HG03521 (cell line): ENCODE data around the gene PPP1R13B.
"Not testable (repeated sequence)": the region's sequence is repeated elsewhere in the genome, so short reads cannot be mapped to it uniquely, and the experiment has no call there.

Source experiments
- ATAC-seq: cut with Tn5 transposase; IDR thresholded peaks from one replicate; pipeline ENCODE4 v1.9.1; 2021; ENCODE audit warnings: mild to moderate bottlenecking, moderate library complexity; ENCODE audit not compliant: unreplicated experiment

The PPP1R13B gene

DNA sequence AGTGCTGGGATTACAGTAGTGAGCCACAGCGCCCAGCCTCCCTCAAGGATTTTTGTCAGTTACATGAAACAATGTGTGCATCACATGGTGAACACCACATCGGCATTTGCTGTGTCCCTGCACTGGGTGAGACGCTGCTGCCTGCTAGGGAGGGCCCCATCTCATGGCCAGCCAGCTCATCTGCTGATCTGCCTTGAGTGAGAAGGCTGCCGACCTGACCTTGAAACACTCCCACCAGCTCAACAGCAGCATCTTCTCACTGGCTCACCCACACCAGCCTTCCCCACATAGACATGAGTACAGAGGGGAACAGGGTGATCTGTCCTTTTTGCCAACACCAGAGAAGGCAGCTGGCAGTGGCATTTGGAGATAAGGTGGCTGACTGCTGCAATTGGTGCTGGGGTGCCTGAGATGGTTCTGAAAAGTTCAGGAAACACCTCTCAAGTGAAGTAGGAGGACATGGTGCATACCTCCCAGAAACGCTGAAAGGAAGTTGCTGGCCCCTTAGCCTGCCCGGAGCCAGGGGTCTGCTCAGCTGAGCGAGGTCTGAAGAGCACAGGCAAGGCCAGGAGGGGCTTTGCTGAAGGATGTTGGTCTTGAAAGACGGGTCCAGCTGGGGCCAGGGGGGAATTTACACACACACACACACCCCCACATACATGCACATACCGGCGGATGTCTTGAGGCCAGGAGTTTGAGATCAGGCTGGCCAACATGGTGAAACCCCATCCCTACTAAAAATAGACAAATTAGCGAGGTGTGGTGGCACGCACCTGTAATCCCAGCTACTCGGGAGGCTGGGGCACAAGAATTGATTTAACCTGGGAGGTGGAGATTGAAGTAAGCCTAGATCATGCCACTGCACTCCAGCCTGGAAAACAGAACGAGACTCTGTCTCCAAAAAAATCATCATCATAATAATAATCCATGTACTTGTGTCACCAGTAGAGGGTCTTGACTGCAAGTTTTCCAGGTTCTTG, 14.3 kb upstream of the PPP1R13B start:
- no peak for ATAC-seq

DNA sequence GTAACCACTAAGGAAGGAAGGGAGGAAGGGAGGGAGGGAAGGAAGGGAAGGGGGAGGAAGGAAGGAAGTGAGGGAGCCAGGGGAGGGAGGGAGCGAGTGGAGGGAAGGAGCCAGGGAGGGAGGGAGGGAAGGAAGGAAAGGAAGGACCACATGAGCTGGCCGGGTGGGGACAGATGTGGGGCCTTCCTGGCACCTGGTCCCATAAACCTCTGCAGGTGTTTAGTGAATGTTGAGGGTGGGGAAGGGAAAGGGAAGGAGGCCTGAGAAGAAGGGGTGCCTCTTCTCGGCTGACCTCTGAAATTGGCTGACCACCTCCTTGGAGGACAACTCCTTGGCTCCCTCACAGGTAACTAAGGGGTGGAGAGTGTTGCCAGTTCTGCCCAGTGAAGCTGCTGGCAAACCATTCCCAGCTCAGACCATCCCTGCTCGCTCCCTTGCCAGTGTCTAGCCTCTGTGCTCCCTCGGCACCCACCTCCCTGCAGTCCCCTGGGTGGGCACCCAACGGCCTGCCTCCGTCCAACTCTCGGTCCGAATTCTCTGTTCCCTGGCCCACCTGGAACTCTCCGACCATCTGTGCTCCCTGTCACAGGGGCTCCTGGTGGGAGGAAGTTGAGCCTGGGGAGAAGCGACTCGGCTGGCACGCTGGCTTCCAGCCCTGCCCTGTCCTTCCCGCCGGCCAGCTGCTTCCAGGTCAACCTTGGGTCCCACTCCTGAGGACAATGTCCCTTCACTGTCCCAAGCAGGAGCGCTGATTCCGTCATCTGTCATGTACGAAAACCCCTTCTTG, 12.2 kb upstream of the PPP1R13B start:
- no peak for ATAC-seq

DNA sequence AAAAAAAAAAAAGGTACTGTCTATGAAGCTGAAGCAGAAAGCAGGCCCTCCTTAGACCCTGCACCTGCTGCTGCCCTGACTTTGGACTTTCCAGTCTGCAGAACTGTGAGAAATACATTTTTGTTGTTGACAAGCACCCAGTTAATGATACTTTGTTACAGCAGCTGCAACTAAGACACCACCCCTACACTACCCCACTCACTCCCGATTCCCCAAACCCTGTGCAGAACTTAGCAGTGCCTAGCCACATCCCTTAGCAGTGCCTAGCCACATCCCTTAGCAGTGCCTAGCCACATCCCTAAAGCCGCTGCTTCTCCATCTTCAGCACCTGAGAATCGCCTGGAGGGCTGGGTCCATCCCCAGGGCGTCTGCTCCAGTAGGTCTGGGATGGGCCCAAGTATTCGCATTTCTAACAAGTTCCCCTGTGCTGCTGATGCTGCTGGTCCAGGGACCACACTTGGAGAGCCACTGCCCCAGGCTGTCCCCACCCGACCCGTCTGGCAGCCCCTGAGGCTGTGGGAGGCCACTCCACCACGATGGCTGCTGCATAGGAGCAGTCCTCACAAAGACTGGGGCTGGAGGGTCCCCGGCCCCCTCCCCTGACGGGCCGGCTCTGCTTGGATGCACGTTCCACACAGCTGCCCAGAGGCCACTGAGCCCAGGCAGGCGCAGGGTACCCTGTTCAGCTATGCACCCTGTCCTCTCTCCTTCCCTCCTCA, 10.8 kb upstream of the PPP1R13B start:
- ATAC-seq = no peak

DNA sequence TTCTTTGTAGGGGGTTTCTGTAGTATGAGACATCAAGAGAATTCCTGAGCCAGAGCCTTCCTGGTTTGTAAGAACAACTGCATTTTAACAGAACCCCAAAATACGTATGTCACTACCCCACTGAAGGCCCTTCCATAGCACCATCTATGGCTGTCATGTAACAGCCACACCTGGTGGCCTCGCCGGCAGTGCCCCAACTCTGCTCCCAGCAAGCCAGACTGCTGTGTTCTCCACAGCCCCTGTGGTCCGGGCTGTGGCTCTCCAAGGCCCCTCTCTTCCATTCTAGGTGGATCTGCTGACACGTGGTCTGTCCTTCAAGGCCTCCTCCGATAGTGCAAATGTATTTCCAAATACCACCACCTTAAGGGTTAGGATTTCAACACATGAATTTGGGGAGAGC, 9.9 kb upstream of the PPP1R13B start:
- ATAC-seq = no peak

DNA sequence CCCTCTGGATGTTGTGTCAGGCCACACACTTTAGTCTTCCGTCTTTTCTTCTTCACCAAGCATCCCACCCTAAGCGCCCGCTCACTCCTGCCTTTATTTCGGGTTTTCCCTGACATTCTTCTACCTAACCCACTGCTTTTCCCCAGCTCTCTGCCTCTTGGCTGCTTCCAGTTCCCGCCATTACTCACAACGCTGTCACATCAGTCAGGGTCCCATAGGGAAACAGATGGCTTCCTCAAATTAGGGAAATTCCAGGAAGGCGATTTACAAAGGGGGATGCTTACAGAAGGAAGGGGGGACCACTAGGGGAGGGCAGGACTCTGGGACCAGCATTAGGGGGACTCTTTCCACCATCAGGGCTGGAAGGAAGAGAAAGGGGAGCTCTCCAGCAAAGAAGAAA, 9.2 kb upstream of the PPP1R13B start:
- no peak for ATAC-seq

DNA sequence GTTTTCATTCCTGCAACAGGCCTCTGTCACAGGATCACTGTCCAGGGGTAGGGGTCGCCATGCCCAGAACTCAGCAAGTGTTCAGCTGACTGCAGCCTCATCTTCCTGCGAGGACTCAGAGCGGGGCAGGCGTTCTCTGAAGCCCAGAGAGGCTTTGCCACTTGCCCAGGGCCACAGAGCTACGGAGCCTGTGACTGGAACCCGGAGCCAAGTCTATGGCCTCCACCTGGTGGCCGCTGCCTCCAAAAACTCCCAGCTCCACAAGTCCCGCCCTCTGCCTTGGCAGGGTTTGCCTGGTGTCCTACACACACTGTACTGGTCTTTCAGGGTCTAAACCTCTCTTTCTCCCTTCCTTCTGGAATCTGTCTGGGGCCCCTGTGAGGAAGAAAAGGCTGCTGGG, 8.7 kb upstream of the PPP1R13B start:
- no peak for ATAC-seq

DNA sequence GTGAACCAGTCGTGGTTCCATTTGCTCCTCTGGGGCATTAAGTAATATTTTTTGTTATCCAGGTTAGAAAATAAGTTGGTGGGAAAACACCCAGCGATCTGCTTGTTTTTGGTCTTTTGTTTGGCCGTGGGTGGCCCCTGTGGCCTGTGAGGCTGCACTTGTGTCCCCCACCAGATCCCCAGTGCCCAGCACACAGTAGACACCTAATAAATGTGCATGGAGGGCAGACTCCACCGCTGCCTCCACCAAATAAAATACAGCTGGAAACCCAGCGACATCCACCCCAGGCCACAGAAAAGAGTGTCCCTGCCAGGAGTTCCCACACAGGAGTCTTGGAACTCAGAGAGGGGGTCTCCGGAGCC, 8.3 kb upstream of the PPP1R13B start:
- no peak for ATAC-seq

DNA sequence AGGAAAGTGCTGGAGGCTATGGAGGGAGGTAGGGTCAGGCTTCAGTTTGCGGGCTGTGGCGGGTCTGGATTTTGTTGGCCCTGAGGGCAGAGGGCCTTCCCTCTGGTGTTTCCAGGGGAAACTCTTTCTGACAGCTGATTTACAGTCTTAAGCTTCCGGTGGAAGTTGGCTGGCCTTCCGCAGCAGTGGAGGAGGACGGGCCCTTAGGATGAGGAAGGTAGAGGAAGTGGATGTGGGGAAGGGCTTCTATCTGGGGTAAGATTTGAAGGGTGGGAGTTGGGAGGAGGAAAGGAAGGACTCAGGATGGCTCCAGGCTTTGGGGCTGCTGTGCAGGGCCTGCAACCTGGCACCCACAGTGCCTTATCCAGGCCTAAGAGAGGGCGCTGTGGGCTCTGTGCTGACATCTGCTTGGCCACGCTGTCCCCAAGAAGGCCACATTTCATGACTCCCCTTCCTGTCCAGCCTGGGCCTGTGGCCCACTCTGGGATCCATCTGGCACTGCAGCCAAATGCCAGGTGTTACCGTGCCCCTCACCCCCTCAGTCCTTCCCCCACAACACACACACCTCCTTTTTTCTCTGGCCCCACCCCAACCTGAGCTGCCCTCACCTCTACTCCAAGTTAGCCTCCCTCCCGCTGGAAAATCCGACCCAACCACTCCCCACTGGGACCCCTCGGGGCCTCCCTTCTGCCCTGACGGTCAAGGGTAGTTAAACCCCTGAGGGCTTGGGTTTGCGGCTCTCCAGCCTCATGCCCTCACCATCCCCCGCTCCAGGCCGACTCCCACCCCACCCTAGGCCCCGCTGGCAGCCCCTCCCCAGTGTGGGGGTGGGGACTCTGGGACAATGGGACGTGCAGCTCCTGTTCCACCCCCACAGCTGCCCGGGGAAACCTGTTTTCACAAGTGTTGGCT, 7.7 kb upstream of the PPP1R13B start:
- ATAC-seq = no peak

DNA sequence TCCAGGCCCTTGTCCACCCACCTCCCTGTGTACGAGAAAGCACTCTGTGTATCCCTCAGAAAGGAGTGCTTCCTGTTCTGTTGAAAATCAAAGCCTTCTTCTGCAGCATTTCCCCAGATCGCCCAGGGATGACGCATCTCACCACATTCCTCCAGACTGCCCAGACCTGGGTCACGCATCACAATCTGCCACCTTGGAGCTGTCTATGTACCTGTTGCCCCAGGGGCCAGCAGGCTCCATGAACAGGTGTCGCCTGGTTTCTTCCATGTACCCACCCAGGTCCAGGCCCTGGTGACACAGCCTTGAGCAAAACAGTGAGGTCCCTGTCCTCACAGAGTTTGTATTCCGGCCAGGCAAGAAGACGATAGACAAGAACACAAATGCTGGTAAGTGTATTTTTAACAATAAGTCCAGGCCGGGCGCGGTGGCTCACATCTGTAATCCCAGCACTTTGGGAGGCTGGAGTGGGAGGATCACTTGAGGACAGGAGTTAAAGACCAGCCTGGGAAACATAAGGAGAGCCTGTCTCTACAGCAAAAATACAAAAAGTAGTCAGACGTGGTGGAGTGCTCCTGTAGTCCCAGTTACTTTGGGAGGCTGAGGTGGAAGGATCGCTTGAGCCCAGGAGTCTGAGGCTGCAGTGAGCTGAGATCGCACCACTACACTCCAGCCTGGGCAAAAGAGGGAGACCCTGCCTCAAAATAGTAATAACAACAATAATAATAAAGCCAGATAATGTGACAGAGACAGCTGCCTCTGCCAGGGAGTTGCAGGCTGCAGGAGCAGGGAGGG, 6.8 kb upstream of the PPP1R13B start:
- ATAC-seq = no peak

DNA sequence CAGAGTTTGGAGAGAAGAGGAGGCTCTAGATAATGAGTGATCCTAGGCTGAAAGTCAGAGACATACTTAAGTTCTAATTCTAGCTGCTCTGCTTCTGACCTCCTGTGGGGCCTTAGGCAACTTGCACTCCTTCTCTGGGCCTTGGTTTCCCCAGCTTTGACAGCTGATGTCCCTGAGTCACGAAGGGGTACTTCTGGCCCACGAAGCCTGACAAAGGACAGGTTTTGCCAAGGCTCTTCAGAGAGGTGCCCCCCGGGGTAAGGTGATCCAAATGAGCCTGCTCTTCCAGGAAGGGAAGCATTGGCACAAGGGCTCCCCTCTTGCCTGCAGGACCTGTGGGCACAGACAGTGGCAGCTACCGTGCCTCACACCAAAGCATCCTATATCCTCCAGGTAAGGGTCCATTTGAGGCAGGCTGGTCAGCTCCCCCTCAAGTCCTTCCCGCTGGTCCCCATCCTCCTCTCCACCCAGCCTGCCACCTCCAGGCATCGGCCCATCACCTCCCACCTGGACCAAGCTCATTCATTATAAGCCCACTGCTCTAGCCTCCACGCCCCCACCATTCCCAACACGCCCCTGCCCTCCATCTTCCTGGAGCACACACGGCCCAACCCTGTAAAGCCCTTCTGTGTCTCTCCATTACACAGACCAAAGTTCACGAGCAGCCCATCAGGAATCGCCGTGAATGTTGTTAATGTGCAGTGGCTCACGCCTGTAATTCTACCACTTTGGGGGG, 1.9 kb upstream of the PPP1R13B start:
- no peak for ATAC-seq

DNA sequence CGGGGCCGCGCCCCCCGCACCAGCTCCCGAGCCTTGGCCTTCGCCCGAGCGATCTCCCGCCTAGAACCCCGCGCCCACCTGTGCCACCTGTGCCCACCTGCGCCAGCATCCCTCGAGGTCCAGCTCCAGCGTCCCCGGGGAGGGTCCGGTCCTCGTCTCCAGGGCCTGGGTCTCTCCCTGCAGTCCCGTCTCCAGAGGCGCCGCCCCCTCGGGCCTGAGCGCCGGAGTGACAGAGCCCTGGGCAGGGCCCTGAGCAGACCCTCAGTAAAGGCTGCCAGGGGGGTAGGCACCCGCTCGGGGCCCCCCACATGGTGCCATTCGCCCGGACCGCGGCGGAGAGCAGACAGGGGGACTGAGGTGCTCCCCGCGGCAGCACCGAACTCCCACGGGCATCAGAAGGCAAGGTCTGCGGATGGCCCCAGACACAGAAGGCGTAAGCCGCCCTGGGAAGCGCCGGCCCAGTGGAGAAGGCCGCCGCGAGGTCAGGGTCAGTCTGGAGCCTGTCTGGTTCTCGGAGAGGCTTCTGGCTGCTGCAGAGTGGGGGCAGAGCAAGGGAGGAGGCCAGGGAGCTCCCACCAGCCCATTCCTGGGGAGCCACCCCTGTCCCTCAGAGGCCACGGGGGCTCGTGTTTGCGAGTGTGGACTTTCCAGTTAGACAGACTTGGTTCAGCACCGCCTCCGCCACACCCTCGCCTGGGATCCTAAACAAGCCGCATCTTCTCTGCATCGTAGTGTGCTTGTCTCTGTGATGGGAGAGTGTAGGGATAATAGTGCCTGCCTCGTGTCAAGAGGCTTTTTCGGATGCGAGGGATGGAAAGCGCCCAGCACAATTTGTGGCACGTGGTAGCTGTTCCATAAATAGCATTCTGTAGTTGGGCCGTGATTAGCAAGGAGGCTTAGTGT, 1.1 kb upstream of the PPP1R13B start:
- no peak for ATAC-seq

DNA sequence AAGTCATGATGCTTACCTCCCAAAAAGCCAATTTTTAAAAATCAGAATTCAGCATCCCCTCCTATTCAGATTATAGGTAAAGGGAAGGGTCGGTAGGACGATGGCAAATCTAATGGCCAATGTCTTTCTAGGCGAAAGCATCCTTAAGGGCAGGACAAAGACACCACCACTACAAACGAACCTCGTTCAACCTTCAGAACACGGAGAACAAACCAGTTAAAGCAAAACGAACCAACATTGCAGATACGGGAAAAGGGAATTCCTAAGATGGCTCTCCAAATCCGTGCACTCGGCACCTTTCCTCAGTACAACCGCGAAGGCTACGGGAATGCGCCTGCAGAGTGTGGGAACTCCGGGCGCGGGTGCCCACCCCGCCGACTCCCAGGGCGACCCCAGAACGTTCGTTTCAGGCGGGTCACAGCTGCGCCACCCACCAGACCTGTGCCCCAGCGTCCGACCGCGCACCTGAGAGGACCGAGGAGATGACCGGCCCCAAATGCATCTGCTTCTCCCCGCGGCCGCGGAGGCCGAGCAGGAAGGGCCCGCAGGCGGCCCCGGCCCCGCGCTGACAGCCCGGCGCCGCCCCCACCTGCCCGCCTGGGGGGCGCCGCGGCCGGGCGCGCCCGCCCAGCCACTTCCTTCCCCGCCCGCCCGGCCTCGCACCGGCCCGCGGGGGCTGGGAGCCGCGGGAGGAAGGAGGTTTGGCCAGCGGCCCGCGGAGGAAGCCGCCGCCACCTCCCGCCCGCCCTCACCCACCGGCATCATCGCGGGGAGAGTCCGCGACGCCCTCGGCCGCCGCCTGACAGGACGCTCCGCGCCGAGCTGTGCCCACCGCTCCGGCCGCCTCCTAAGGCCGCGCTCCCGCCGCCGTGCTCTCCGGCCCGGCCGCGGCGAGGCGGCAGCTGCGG, 578 bp downstream of the PPP1R13B start:
- peak; percentile 26 for ATAC-seq

DNA sequence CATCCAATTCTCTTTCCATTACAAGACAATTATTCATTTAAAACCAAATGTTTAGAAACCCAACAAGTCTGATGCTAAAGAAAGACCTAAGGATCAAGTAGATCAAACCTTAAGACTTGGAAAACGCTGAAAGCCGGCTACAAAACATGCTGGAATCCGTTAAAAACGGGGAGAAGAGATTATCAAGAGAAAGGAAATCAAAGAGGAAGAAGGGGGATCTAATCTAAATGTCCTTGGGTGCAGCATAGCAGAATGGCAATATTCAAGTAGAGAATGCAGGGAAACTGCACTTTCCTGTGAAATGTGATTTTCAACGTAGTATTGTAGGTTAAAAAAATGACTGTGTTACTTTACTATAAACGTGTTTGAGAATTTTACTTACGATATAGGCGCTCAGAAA, 1.3 kb downstream of the PPP1R13B start:
- no peak for ATAC-seq

DNA sequence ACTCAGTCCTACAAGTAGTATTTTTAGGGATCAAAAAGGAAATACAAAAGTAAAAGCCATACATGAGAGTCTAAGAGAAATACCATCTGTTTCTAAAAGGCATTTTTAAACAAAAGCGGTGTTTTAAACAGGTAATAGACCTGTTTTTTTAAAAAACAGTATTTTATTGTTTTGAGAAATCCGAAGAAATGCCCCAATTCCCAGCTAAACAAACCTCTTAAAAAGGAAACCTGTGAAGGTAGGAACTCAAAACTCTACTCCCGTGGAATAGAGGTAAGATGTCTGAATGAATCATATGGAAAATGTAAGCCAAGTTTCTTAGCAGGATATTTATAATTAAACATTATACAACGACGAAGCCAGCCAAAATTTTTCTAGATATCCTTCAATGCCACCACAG, 2.0 kb downstream of the PPP1R13B start:
- ATAC-seq = no peak

DNA sequence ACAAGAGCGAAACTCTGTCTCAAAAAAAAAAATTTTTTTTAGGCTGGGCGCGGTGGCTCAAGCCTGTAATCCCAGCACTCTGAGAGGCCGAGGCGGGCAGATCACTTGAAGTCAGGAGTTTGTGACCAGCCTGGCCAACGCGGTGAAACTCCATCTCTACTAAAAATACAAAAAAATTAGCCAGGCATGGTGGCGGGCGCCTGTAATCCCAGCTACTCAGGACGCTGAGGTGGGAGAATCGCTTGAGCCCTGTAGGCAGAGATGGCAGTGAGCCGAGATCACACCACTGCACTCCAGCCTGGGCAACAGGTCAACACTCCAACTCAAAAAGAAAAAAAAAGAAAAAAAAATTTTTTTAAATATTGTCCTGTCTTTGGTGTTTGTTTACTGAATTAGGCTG, 6.1 kb downstream of the PPP1R13B start:
- ATAC-seq = not testable (repeated sequence)

DNA sequence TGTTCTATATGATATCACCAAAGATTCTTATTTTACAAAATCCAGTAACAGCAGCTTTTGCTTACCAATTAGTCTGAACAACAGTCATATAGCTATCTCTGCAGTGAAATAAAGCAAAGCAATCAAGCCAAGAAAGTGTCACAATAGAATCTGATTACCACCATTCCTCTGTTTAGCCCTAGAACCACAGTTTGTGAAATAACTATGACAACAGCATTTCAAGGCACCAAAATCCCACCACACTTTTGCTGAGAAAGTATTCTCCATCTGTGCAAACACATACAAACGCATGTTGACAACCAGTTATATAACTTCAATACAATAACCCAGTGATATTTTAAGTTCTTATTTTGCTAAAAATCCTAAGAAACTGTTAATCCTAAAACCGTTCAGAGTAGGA, 7.4 kb downstream of the PPP1R13B start:
- no peak for ATAC-seq

DNA sequence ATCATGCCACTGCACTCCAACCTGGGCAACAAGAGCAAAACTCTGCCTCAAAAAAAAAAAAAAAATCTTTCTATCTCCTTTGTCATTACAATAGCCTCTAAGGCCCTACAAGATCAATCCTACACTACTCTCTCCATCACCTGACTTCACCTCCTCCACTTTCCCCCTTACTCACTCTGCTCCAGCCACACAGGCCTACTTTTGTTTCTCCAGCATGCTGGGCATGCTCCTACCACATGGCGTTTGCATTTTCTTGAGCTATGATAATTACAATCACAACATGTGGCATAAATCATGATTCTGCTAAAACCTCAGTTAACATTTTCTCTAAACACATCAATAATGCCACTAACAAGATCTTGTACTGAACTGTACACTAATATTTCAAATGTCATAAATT, 7.8 kb downstream of the PPP1R13B start:
- no peak for ATAC-seq
